Measurements from ENCODE around the gene PIGQ.

PIGQ gene

GRCh38 chr16:554640-555365 is 15.0 kb upstream of the PIGQ start:
- no peak for DNase-seq (ENCODE audit: low read depth in 3 of 3, low spot score in 1 of 3)

GRCh38 chr16:555528-556473 is 14.0 kb upstream of the PIGQ start:
- no peak for DNase-seq (ENCODE audit: low read depth in 3 of 3, low spot score in 1 of 3)

GRCh38 chr16:556474-557173 is 13.1 kb upstream of the PIGQ start:
- DNase-seq (ENCODE audit: low read depth in 3 of 3, low spot score in 1 of 3): no peak

- no peak for DNase-seq (ENCODE audit: low read depth in 3 of 3, low spot score in 1 of 3)
These were observed 12.1 kb upstream of the PIGQ start for GRCh38 chr16:557463-558297.

- DNase-seq (ENCODE audit: low read depth in 3 of 3, low spot score in 1 of 3): no peak
These were observed 11.3 kb upstream of the PIGQ start for GRCh38 chr16:558298-559020.

GRCh38 chr16:559021-559380 is 10.8 kb upstream of the PIGQ start:
- DNase-seq (ENCODE audit: low read depth in 3 of 3, low spot score in 1 of 3): no peak

- no peak for DNase-seq (ENCODE audit: low read depth in 3 of 3, low spot score in 1 of 3)
These were observed 10.2 kb upstream of the PIGQ start for GRCh38 chr16:559411-560203.

GRCh38 chr16:560204-560700 is 9.5 kb upstream of the PIGQ start, which contains the start of gene PRR35:
PRR35 (plus strand) TSS chr16:560394; CDS start chr16:563295, 2,901 bp downstream.
- no peak for DNase-seq (ENCODE audit: low read depth in 3 of 3, low spot score in 1 of 3)

GRCh38 chr16:560701-561412 is 8.9 kb upstream of the PIGQ start:
- no peak for DNase-seq (ENCODE audit: low read depth in 3 of 3, low spot score in 1 of 3)

GRCh38 chr16:561413-561794 is 8.4 kb upstream of the PIGQ start:
- no peak for DNase-seq (ENCODE audit: low read depth in 3 of 3, low spot score in 1 of 3)

- no peak for DNase-seq (ENCODE audit: low read depth in 3 of 3, low spot score in 1 of 3)
These were observed 7.5 kb upstream of the PIGQ start for GRCh38 chr16:561957-562938.

GRCh38 chr16:563072-563644 is 6.6 kb upstream of the PIGQ start:
- no peak for DNase-seq (ENCODE audit: low read depth in 3 of 3, low spot score in 1 of 3)

- DNase-seq (ENCODE audit: low read depth in 3 of 3, low spot score in 1 of 3): no peak
These were observed 4.9 kb upstream of the PIGQ start for GRCh38 chr16:564690-565418.

GRCh38 chr16:565419-566330 is 4.1 kb upstream of the PIGQ start:
- DNase-seq (ENCODE audit: low read depth in 3 of 3, low spot score in 1 of 3): no peak
